Urinary bladder (tissue), 4 donors: ENCODE measurements around the gene MYRIP. TPM values are rescaled to one million over a fixed set of nuclear protein-coding genes. Genes with fewer than 3 reads are reported as not detected.
"Not testable (repeated sequence)": the region's sequence is repeated elsewhere in the genome, so short reads cannot be mapped to it uniquely, and the experiment has no call there.

Experiments
- DNase-seq: peaks from one replicate; pipeline ENCODE4 v3.0.0-alpha.2; 2015; ENCODE audit errors: extremely low spot score
- H3K27ac ChIP-seq: one replicate; pipeline ENCODE4 v1.5.1; 2013; ENCODE audit warnings: low read depth, mild to moderate bottlenecking, moderate library complexity
- H3K36me3 ChIP-seq: one replicate; pipeline ENCODE4 v1.6.1; 2013; ENCODE audit warnings: mild to moderate bottlenecking, moderate library complexity; ENCODE audit not compliant: insufficient read depth
- H3K4me1 ChIP-seq: one replicate; pipeline ENCODE4 v1.6.1; 2013; ENCODE audit warnings: mild to moderate bottlenecking, moderate library complexity; ENCODE audit not compliant: insufficient read depth
- H3K4me3 ChIP-seq: one replicate; pipeline ENCODE4 v1.5.1; 2013; ENCODE audit warnings: low read depth, low read length
- WGBS: extraction: QIAGEN DNeasy Blood & Tissue Kit; methylation state at CpG from one replicate; pipeline ENCODE4 v1.1.7; 2013; 5-methylcytosine and 5-hydroxymethylcytosine counted together
- polyA plus RNA-seq: library from polyadenylated mRNA; stranded (reverse); fragments of 200-250 nt; gene quantifications from one replicate; pipeline ENCODE4 v1.2.3, GENCODE V29; 2013
- total RNA-seq: library from RNA; depleted of rRNA; stranded (reverse); fragments of >200 nt; gene quantifications from one replicate; pipeline ENCODE4 v1.2.3, GENCODE V29; 2014
- donor health status: healthy with polysubstance abuse.
- donor health status: healthy.

MYRIP gene
- total and polyA plus RNA-seq, 2 donors: 2.9 to 4.4 TPM

GRCh38 chr3:39788128-39788883, 21.1 kb upstream of the MYRIP start:
- H3K4me1 ChIP-seq: no peaks in the 10 kb centered on the region
- DNase-seq: no peak
- no peak overlapping the region for H3K4me3 ChIP-seq
- WGBS: 74% methylated on average over 3 of the region's 3 CpGs
- no peak overlapping the region for H3K27ac ChIP-seq
- H3K36me3 ChIP-seq: no peaks in the 10 kb centered on the region

GRCh38 chr3:39791603-39792002, 17.8 kb upstream of the MYRIP start:
- DNase-seq: no peak
- H3K4me1 ChIP-seq: no peaks in the 10 kb centered on the region
- WGBS: 90% methylated on average over 3 of the region's 3 CpGs
- no peak overlapping the region for H3K4me3 ChIP-seq
- H3K36me3 ChIP-seq: no peaks in the 10 kb centered on the region
- no peak overlapping the region for H3K27ac ChIP-seq

GRCh38 chr3:39794880-39795279, 14.5 kb upstream of the MYRIP start:
- WGBS: 77% methylated on average over 6 of the region's 6 CpGs
- H3K36me3 ChIP-seq: no peaks in the 10 kb centered on the region
- DNase-seq: no peak
- no peak overlapping the region for H3K27ac ChIP-seq
- no peaks in the 10 kb centered on the region for H3K4me1 ChIP-seq
- H3K4me3 ChIP-seq: no peak overlapping the region

- H3K36me3 ChIP-seq: no peaks in the 10 kb centered on the region
- DNase-seq: no peak
- H3K4me3 ChIP-seq: no peak overlapping the region
- H3K4me1 ChIP-seq: no peaks in the 10 kb centered on the region
- no peak overlapping the region for H3K27ac ChIP-seq
Observed at GRCh38 chr3:39801216-39801615, 8.2 kb upstream of the MYRIP start.

GRCh38 chr3:39802486-39802885, 6.9 kb upstream of the MYRIP start:
- H3K4me3 ChIP-seq: not testable (repeated sequence)
- WGBS: 79% methylated on average over 3 of the region's 3 CpGs

GRCh38 chr3:39803956-39804355, 5.5 kb upstream of the MYRIP start:
- no peak for DNase-seq
- H3K4me3 ChIP-seq: no peak overlapping the region
- no peaks in the 10 kb centered on the region for H3K4me1 ChIP-seq
- no peak overlapping the region for H3K27ac ChIP-seq
- H3K36me3 ChIP-seq: no peaks in the 10 kb centered on the region
- 71% methylated on average over 2 of the region's 2 CpGs for WGBS

More at GRCh38 chr3:39802486-39802885, 6.9 kb upstream of the MYRIP start:
- not testable (repeated sequence) for DNase-seq, H3K27ac ChIP-seq, H3K4me1 ChIP-seq, H3K36me3 ChIP-seq

GRCh38 chr3:39804951-39805350, 4.5 kb upstream of the MYRIP start:
- WGBS: 79% methylated on average over 3 of the region's 3 CpGs
- Histone ChIP-seq H3K27ac (no peak overlapping the region), H3K4me1 (no peaks in the 10 kb centered on the region), H3K4me3 (no peak overlapping the region), H3K36me3 (no peaks in the 10 kb centered on the region)
- DNase-seq: no peak

- 54% methylated on average over 2 of the region's 2 CpGs for WGBS
Observed at GRCh38 chr3:39805650-39806049, 3.8 kb upstream of the MYRIP start.

GRCh38 chr3:39806820-39807219, 2.6 kb upstream of the MYRIP start:
- WGBS: 46% methylated on average over 1 of the region's 1 CpG
- H3K27ac ChIP-seq: no peak overlapping the region
- H3K4me3 ChIP-seq: no peak overlapping the region

More at GRCh38 chr3:39805650-39806049, 3.8 kb upstream of the MYRIP start:
- H3K4me3 ChIP-seq: no peak overlapping the region
- H3K4me1 ChIP-seq: no peaks in the 10 kb centered on the region
- H3K27ac ChIP-seq: no peak overlapping the region
- DNase-seq: no peak
- H3K36me3 ChIP-seq: no peaks in the 10 kb centered on the region

GRCh38 chr3:39808467-39809180, 785 bp upstream of the MYRIP start:
- 5% methylated on average over 26 of the region's 26 CpGs for WGBS
- H3K36me3 ChIP-seq: no peaks in the 10 kb centered on the region
- H3K27ac ChIP-seq: no peak overlapping the region
- no peaks in the 10 kb centered on the region for H3K4me1 ChIP-seq
- DNase-seq: peak; percentile 11
- peak overlapping the region; percentile 51 for H3K4me3 ChIP-seq

More at GRCh38 chr3:39806820-39807219, 2.6 kb upstream of the MYRIP start:
- Histone ChIP-seq H3K36me3 (no peaks in the 10 kb centered on the region), H3K4me1 (no peaks in the 10 kb centered on the region)
- DNase-seq: no peak

GRCh38 chr3:39809995-39810595, 686 bp downstream of the MYRIP start:
- 1% methylated on average over 48 of the region's 48 CpGs for WGBS
- H3K4me3 ChIP-seq: peak overlapping the region; percentile 51
- H3K4me1 ChIP-seq: no peaks in the 10 kb centered on the region
- H3K27ac ChIP-seq: no peak overlapping the region
- H3K36me3 ChIP-seq: no peaks in the 10 kb centered on the region
- no peak for DNase-seq

GRCh38 chr3:39810647-39811161, 1.3 kb downstream of the MYRIP start:
- 7% methylated on average over 16 of the region's 16 CpGs for WGBS
- Histone ChIP-seq H3K4me3 (peak overlapping the region; percentile 51), H3K27ac (no peak overlapping the region), H3K4me1 (no peaks in the 10 kb centered on the region), H3K36me3 (no peaks in the 10 kb centered on the region)
- no peak for DNase-seq

GRCh38 chr3:39811561-39811960, 2.2 kb downstream of the MYRIP start:
- no peak for DNase-seq
- Histone ChIP-seq H3K4me1 (no peaks in the 10 kb centered on the region), H3K4me3 (no peak overlapping the region), H3K36me3 (no peaks in the 10 kb centered on the region), H3K27ac (no peak overlapping the region)
- WGBS: 80% methylated on average over 9 of the region's 9 CpGs

- 68% methylated on average over 2 of the region's 2 CpGs for WGBS
- H3K27ac ChIP-seq: no peak overlapping the region
- no peak for DNase-seq
- H3K36me3 ChIP-seq: no peaks in the 10 kb centered on the region
- no peaks in the 10 kb centered on the region for H3K4me1 ChIP-seq
- no peak overlapping the region for H3K4me3 ChIP-seq
Observed at GRCh38 chr3:39812537-39812936, 3.1 kb downstream of the MYRIP start.
